H1 (cell line): ENCODE data around the gene ZBTB16. TPM values are rescaled to one million over a fixed set of nuclear protein-coding genes. Genes with fewer than 3 reads are reported as not detected.

ENCODE experiments used
- CTCF ChIA-PET: fragments of 300-600 bp; sonication (Branson Sonifier 250); formaldehyde crosslinking; loops from one replicate; lab custom pipeline; 2021; ENCODE audit not compliant: partially characterized antibody; lab: Charles Lee
- POLR2A ChIA-PET: fragments of 300-600 bp; sonication (Branson Sonifier 250); formaldehyde crosslinking; loops from one replicate; lab custom pipeline; 2021; ENCODE audit warnings: inconsistent platforms; ENCODE audit not compliant: partially characterized antibody; lab: Charles Lee
- DNase-seq, 2 experiments: peaks; one replicate each; pipeline versions ENCODE4 v3.0.0 to v3.0.0-alpha.2; 2010 to 2022; ENCODE audit warnings: low spot score in 2 of 2, low read depth in 1 of 2, mixed read lengths in 1 of 2
- FAIRE-seq: peaks from 2 replicates; lab custom pipeline; 2011; peaks lifted over from hg19 to GRCh38; lab: Jason Lieb, UNC
- H2AFZ ChIP-seq: 2 replicates; pipeline ENCODE4 v1.8.1; 2012; ENCODE audit warnings: low read length, inconsistent platforms
- H2AK5ac ChIP-seq: 2 replicates; pipeline ENCODE4 v1.6.1; 2013; ENCODE audit warnings: low read depth, low read length
- H2BK120ac ChIP-seq: replicated peaks from 2 replicates; pipeline ENCODE3; 2013; ENCODE audit warnings: low read depth, low read length, inconsistent platforms
- H2BK12ac ChIP-seq: 2 replicates; pipeline ENCODE4 v1.6.1; 2013; ENCODE audit warnings: low read depth, low read length
- H2BK15ac ChIP-seq: 2 replicates; pipeline ENCODE4 v1.6.1; 2013; ENCODE audit warnings: low read length
- H2BK20ac ChIP-seq: 2 replicates; pipeline ENCODE4 v1.6.1; 2013; ENCODE audit warnings: low read length
- H2BK5ac ChIP-seq: 2 replicates; pipeline ENCODE4 v1.6.1; 2013; ENCODE audit warnings: low read depth, low read length
- H3K14ac ChIP-seq: 2 replicates; pipeline ENCODE4 v1.6.1; 2013; ENCODE audit warnings: inconsistent platforms; ENCODE audit not compliant: insufficient read length
- H3K18ac ChIP-seq: 2 replicates; pipeline ENCODE4 v1.6.1; 2013; ENCODE audit warnings: low read length; ENCODE audit errors: extremely low read depth
- H3K23ac ChIP-seq: 2 replicates; pipeline ENCODE4 v1.6.1; 2013; ENCODE audit warnings: inconsistent platforms; ENCODE audit not compliant: insufficient read length
- H3K23me2 ChIP-seq: 2 replicates; pipeline ENCODE4 v1.6.1; 2013; ENCODE audit warnings: low read depth, low read length
- H3K27ac ChIP-seq: 2 replicates; pipeline ENCODE4 v1.6.1; 2011; ENCODE audit warnings: low read depth, low read length, inconsistent platforms
- H3K27me3 ChIP-seq, 4 experiments: replicated peaks in 1 of 4; 1 replicate in 1 of 4; 2 replicates in 3 of 4; pipeline versions ENCODE4 v1.6.1 to v1.8.1; 2011 to 2013; ENCODE audit warnings: low read length in 3 of 4, mild to moderate bottlenecking in 3 of 4, inconsistent platforms in 2 of 4, mixed read lengths in 2 of 4, moderate library complexity in 1 of 4; ENCODE audit not compliant: control insufficient read depth in 3 of 4, insufficient read depth in 3 of 4; ENCODE audit errors: extremely low read depth in 1 of 4
- H3K36me3 ChIP-seq, 4 experiments: 2 replicates each; pipeline versions ENCODE4 v1.6.1 to v1.8.1; 2011 to 2013; ENCODE audit warnings: mild to moderate bottlenecking in 4 of 4, low read length in 3 of 4, moderate library complexity in 2 of 4, control low read depth in 1 of 4, inconsistent platforms in 1 of 4; ENCODE audit not compliant: insufficient read depth in 4 of 4, control insufficient read depth in 2 of 4
- H3K4ac ChIP-seq: replicated peaks from 2 replicates; pipeline ENCODE3; 2013; ENCODE audit warnings: low read length, low read depth, mixed read lengths, inconsistent platforms; ENCODE audit not compliant: insufficient read length
- H3K4me1 ChIP-seq, 4 experiments: replicated peaks in 1 of 4; 1 replicate in 1 of 4; 2 replicates in 3 of 4; pipeline versions ENCODE4 v1.6.1 to v1.8.1; 2011 to 2013; ENCODE audit warnings: low read length in 3 of 4, inconsistent platforms in 2 of 4, mixed read lengths in 1 of 4; ENCODE audit not compliant: insufficient read depth in 4 of 4, control insufficient read depth in 3 of 4
- H3K4me2 ChIP-seq, 2 experiments: 2 replicates each; pipeline versions ENCODE4 v1.6.1 to v1.8.1; 2011 to 2013; ENCODE audit warnings: low read depth in 2 of 2, low read length in 2 of 2, control low read depth in 1 of 2, inconsistent platforms in 1 of 2, mild to moderate bottlenecking in 1 of 2; ENCODE audit not compliant: insufficient read depth in 1 of 2
- H3K4me3 ChIP-seq, 4 experiments: fragments of 200-600, 300-600 bp in 1 of 4; sonication (generic), shearing (Covaris generic), sonication (Bioruptor Twin) in 1 of 4; 2 replicates each; pipeline versions ENCODE4 v1.5.1 to v1.8.1; 2011 to 2016; ENCODE audit warnings: low read length in 4 of 4, low read depth in 3 of 4, control low read depth in 2 of 4, inconsistent platforms in 2 of 4, mild to moderate bottlenecking in 2 of 4, mixed read lengths in 1 of 4, moderate library complexity in 1 of 4; ENCODE audit not compliant: insufficient read depth in 2 of 4; ENCODE audit errors: extremely low read depth in 1 of 4
- H3K56ac ChIP-seq: replicated peaks from 2 replicates; pipeline ENCODE3; 2013; ENCODE audit warnings: low read depth, mild to moderate bottlenecking, mixed read lengths, low read length, inconsistent platforms; ENCODE audit not compliant: insufficient read length
- H3K79me1 ChIP-seq: 2 replicates; pipeline ENCODE4 v1.6.1; 2013; ENCODE audit warnings: low read depth, low read length, control low read depth
- H3K79me2 ChIP-seq, 2 experiments: 2 replicates each; pipeline versions ENCODE4 v1.6.1 to v1.8.1; 2012 to 2013; ENCODE audit warnings: low read length in 2 of 2, mild to moderate bottlenecking in 2 of 2, inconsistent platforms in 1 of 2; ENCODE audit not compliant: insufficient read depth in 2 of 2, control insufficient read depth in 1 of 2
- H3K9ac ChIP-seq, 4 experiments: replicated peaks in 1 of 4; 1 replicate in 1 of 4; 2 replicates in 3 of 4; pipeline versions ENCODE4 v1.6.1 to v1.8.1; 2011 to 2013; ENCODE audit warnings: low read depth in 3 of 4, low read length in 3 of 4, control low read depth in 2 of 4, mild to moderate bottlenecking in 2 of 4, moderate library complexity in 2 of 4, inconsistent platforms in 1 of 4; ENCODE audit errors: extremely low read depth in 1 of 4
- H3K9me3 ChIP-seq, 2 experiments: 2 replicates each; pipeline versions ENCODE4 v1.6.1 to v1.8.1; 2012 to 2013; ENCODE audit warnings: mild to moderate bottlenecking in 2 of 2, moderate library complexity in 2 of 2, control low read depth in 1 of 2, inconsistent platforms in 1 of 2, low read depth in 1 of 2, low read length in 1 of 2, mixed read lengths in 1 of 2; ENCODE audit not compliant: insufficient read depth in 2 of 2
- H4K20me1 ChIP-seq, 2 experiments: replicated peaks in 1 of 2; 2 replicates each; pipeline versions ENCODE3 to v1.8.1; 2011 to 2013; ENCODE audit warnings: inconsistent platforms in 2 of 2, low read length in 2 of 2, mild to moderate bottlenecking in 1 of 2; ENCODE audit not compliant: insufficient read depth in 2 of 2, control insufficient read depth in 1 of 2
- H4K5ac ChIP-seq: 2 replicates; pipeline ENCODE4 v1.6.1; 2013; ENCODE audit warnings: low read length, low read depth, mixed read lengths, inconsistent platforms; ENCODE audit not compliant: insufficient read length
- H4K8ac ChIP-seq: 2 replicates; pipeline ENCODE4 v1.8.0; 2013; ENCODE audit warnings: mild to moderate bottlenecking, moderate library complexity, low read length, inconsistent platforms; ENCODE audit not compliant: insufficient read depth; ENCODE audit errors: extremely low read depth
- H4K91ac ChIP-seq: replicated peaks from 2 replicates; pipeline ENCODE3; 2013; ENCODE audit warnings: low read length, mixed read lengths, inconsistent platforms; ENCODE audit not compliant: insufficient read length
- HDAC2 ChIP-seq, 2 experiments: fragments of 300-600 bp in 1 of 2; sonication (generic) in 1 of 2; IDR thresholded peaks; 2 replicates each; pipeline ENCODE4 v1.6.1; 2011 to 2012; ENCODE audit warnings: low read depth in 2 of 2, low read length in 2 of 2, mild to moderate bottlenecking in 2 of 2, moderate library complexity in 2 of 2, borderline replicate concordance in 1 of 2, inconsistent platforms in 1 of 2
- WGBS, 2 experiments: shearing (Covaris generic) in 1 of 2; methylation state at CpG; one replicate each; pipeline versions ENCODE4 v1.1.6 to v1.1.7; 2013 to 2015; ENCODE audit warnings: low lambda C conversion rate in 2 of 2, mixed read lengths in 2 of 2, inconsistent platforms in 1 of 2, low coverage in 1 of 2, missing lambda C conversion rate in 1 of 2; ENCODE audit not compliant: insufficient replicate concordance in 2 of 2, insufficient coverage in 1 of 2, insufficient read length in 1 of 2; ENCODE audit errors: extremely low coverage in 1 of 2, missing lambda C conversion rate in 1 of 2; 5-methylcytosine and 5-hydroxymethylcytosine counted together
- polyA plus RNA-seq, 7 experiments: library from polyadenylated mRNA; depleted of rRNA in 3 of 7; stranded (reverse) in 5 of 7; unstranded in 2 of 7; fragments of >200 nt in 5 of 7; fragments of 200-250 nt in 2 of 7; gene quantifications; 1 replicate in 5 of 7; 2 replicates in 1 of 7; 4 replicates in 1 of 7; pipeline versions ENCODE4 v1.2.1 to v1.2.3, GENCODE V29; 2011 to 2013; ENCODE audit warnings: missing spikeins in 2 of 7, mixed read lengths in 2 of 7
- total RNA-seq: library from RNA; stranded (reverse); fragmentation: NEBNext Ultra II Directional; extraction: Animal tissue kit (Norgen Biotek cat#: 25700); gene quantifications from 2 replicates; pipeline ENCODE4 v1.2.1, GENCODE V29; 2021

Gene ZBTB16
- total and polyA plus RNA-seq, 2 of the 8 experiments (the other 6 are each of a cell fraction or from before 2014, with no cell fraction given): 0.12 to 0.61 TPM

GRCh38 chr11:114154271-114155047, 94.9 kb downstream of the ZBTB16 start:
- DNase-seq: no peak
- Histone ChIP-seq H3K36me3 (no peaks in the 10 kb centered on the region), H3K79me2 (no peaks in the 10 kb centered on the region), H2BK12ac (no peak overlapping the region), H4K91ac (no peak overlapping the region), H3K27ac (no peak overlapping the region), H3K23me2 (no peaks in the 10 kb centered on the region), H3K4me2 (no peak overlapping the region), H3K14ac (no peak overlapping the region), H3K23ac (no peak overlapping the region), H2AK5ac (no peak overlapping the region), H3K9me3 (no peaks in the 10 kb centered on the region), H2AFZ (no peak overlapping the region), H3K18ac (no peak overlapping the region), H3K56ac (no peak overlapping the region), H3K9ac (no peak overlapping the region), H3K4ac (no peak overlapping the region), H4K20me1 (no peaks in the 10 kb centered on the region), H2BK120ac (no peak overlapping the region), H3K27me3 (no peaks in the 10 kb centered on the region), H4K5ac (no peak overlapping the region), H3K79me1 (no peaks in the 10 kb centered on the region), H2BK5ac (no peak overlapping the region), H4K8ac (no peak overlapping the region), H3K4me3 (no peak overlapping the region), H3K4me1 (no peaks in the 10 kb centered on the region; a peak in 1 of 7 replicates), H2BK20ac (no peak overlapping the region; the same call in 1 of the 2 replicates), H2BK15ac (no peak overlapping the region)
- no peak for TF ChIP-seq HDAC2 (IDR thresholded peaks at IDR 0.05; ENCODE audit: borderline replicate concordance in 1 of 2, low read depth in 2 of 2, low read length in 2 of 2)
- FAIRE-seq: no peak
- ChIA-PET CTCF (interaction anchor here (1.2 kb wide), 1 partner anchor 119 kb away, joined by 4 read pairs; no protein-coding TSS in a partner anchor), POLR2A (no interaction called here)
- 85% methylated on average over 5 of the region's 5 CpGs; no CpG with 5 or more reads in 1 of the 2 experiments for WGBS, 2 experiments
